ENCODE measurements around the gene ALDH3A2.

ALDH3A2 gene

GRCh38 chr17:19719355-19720209 lies 71.0 kb downstream of the ALDH3A2 start:
- peaks cover 4% of the 10 kb centered on the region for H3K27me3 Mint-ChIP-seq
- no peaks in the 10 kb centered on the region for H3K9me3 Mint-ChIP-seq
- intact Hi-C loops (cut with micrococcal nuclease) = no loop called here
- no peak overlapping the region for H3K4me3 Mint-ChIP-seq
- H3K27ac Mint-ChIP-seq = no peak overlapping the region
- H3K36me3 Mint-ChIP-seq (ENCODE audit: low read depth) = no peaks in the 10 kb centered on the region
- H3K4me1 Mint-ChIP-seq (ENCODE audit: low read depth) = peaks cover 25% of the 10 kb centered on the region

- Mint-ChIP-seq H3K36me3 (ENCODE audit: low read depth) (no peaks in the 10 kb centered on the region), H3K9me3 (no peaks in the 10 kb centered on the region), H3K4me3 (no peak overlapping the region), H3K27me3 (peaks cover 4% of the 10 kb centered on the region), H3K4me1 (ENCODE audit: low read depth) (peaks cover 29% of the 10 kb centered on the region), H3K27ac (peak overlapping the region; percentile 6)
- intact Hi-C loops (cut with micrococcal nuclease) = no loop called here
Measured at GRCh38 chr17:19720210-19720475, 71.6 kb downstream of the ALDH3A2 start.

- H3K27ac Mint-ChIP-seq = peak overlapping the region; percentile 6
- no peaks in the 10 kb centered on the region for H3K36me3 Mint-ChIP-seq (ENCODE audit: low read depth)
- H3K4me1 Mint-ChIP-seq (ENCODE audit: low read depth) = peaks cover 35% of the 10 kb centered on the region
- peaks cover 4% of the 10 kb centered on the region for H3K27me3 Mint-ChIP-seq
- H3K4me3 Mint-ChIP-seq = no peak overlapping the region
- intact Hi-C loops (cut with micrococcal nuclease) = no loop called here
- no peaks in the 10 kb centered on the region for H3K9me3 Mint-ChIP-seq
Measured at GRCh38 chr17:19720631-19721426, 72.3 kb downstream of the ALDH3A2 start.

- Mint-ChIP-seq H3K27me3 (peaks cover 4% of the 10 kb centered on the region), H3K27ac (peak overlapping the region; percentile 87), H3K4me3 (peak overlapping the region; percentile 23), H3K9me3 (no peaks in the 10 kb centered on the region), H3K4me1 (ENCODE audit: low read depth) (peaks cover 54% of the 10 kb centered on the region), H3K36me3 (ENCODE audit: low read depth) (no peaks in the 10 kb centered on the region)
- intact Hi-C loops (cut with micrococcal nuclease) = no loop called here
Measured at GRCh38 chr17:19723964-19724363, 75.4 kb downstream of the ALDH3A2 start.

GRCh38 chr17:19724501-19725420 lies 76.2 kb downstream of the ALDH3A2 start:
- peak overlapping the region; percentile 57 for H3K4me3 Mint-ChIP-seq
- intact Hi-C loops (cut with micrococcal nuclease) = no loop called here
- peak overlapping the region; percentile 87 for H3K27ac Mint-ChIP-seq
- H3K9me3 Mint-ChIP-seq = no peaks in the 10 kb centered on the region
- peaks cover 4% of the 10 kb centered on the region for H3K27me3 Mint-ChIP-seq
- peaks cover 58% of the 10 kb centered on the region for H3K4me1 Mint-ChIP-seq (ENCODE audit: low read depth)
- H3K36me3 Mint-ChIP-seq (ENCODE audit: low read depth) = no peaks in the 10 kb centered on the region

GRCh38 chr17:19725486-19725885 lies 76.9 kb downstream of the ALDH3A2 start:
- H3K4me3 Mint-ChIP-seq = peak overlapping the region; percentile 57
- no peaks in the 10 kb centered on the region for H3K36me3 Mint-ChIP-seq (ENCODE audit: low read depth)
- no peaks in the 10 kb centered on the region for H3K9me3 Mint-ChIP-seq
- H3K27me3 Mint-ChIP-seq = peaks cover 3% of the 10 kb centered on the region
- peak overlapping the region; percentile 87 for H3K27ac Mint-ChIP-seq
- intact Hi-C loops (cut with micrococcal nuclease) = no loop called here
- peaks cover 57% of the 10 kb centered on the region for H3K4me1 Mint-ChIP-seq (ENCODE audit: low read depth)

- peaks cover 4% of the 10 kb centered on the region for H3K27me3 Mint-ChIP-seq
- no peak overlapping the region for H3K4me3 Mint-ChIP-seq
- no peaks in the 10 kb centered on the region for H3K9me3 Mint-ChIP-seq
- intact Hi-C loops (cut with micrococcal nuclease) = no loop called here
- peaks cover 62% of the 10 kb centered on the region for H3K4me1 Mint-ChIP-seq (ENCODE audit: low read depth)
- no peaks in the 10 kb centered on the region for H3K36me3 Mint-ChIP-seq (ENCODE audit: low read depth)
- peak overlapping the region; percentile 63 for H3K27ac Mint-ChIP-seq
Measured at GRCh38 chr17:19726631-19727376, 78.3 kb downstream of the ALDH3A2 start.
